ENCODE data around the gene VASH2.

Gene VASH2

GRCh38 chr1:212944229-212944901, 6.0 kb upstream of the VASH2 start:
- Histone ChIP-seq H3K36me3 (ENCODE audit: control insufficient read depth in 1 of 2, insufficient read depth in 2 of 2, low read length in 2 of 2) (no peaks in the 10 kb centered on the region), H3K27me3 (ENCODE audit: control insufficient read depth in 1 of 2, insufficient read depth in 2 of 2, low read length in 2 of 2) (peaks cover 0 to 2% of the 10 kb centered on the region in 2 donors), H3K4me1 (ENCODE audit: control insufficient read depth in 1 of 2, insufficient read depth in 2 of 2, low read length in 2 of 2) (no peaks in the 10 kb centered on the region), H3K4me3 (ENCODE audit: low read depth in 1 of 2, low read length in 2 of 2) (no peak overlapping the region), H3K9me3 (ENCODE audit: control insufficient read depth in 1 of 2, low read length in 2 of 2) (no peaks in the 10 kb centered on the region), H3K27ac (ENCODE audit: low read depth, low read length) (no peak overlapping the region), H3K9ac (ENCODE audit: low read depth in 1 of 2, low read length in 2 of 2) (no peak overlapping the region)

GRCh38 chr1:212945056-212945455, 5.3 kb upstream of the VASH2 start:
- H3K4me3 ChIP-seq (ENCODE audit: low read depth in 1 of 2, low read length in 2 of 2): no peak overlapping the region
- no peaks in the 10 kb centered on the region for H3K9me3 ChIP-seq (ENCODE audit: control insufficient read depth in 1 of 2, low read length in 2 of 2)
- no peaks in the 10 kb centered on the region for H3K4me1 ChIP-seq (ENCODE audit: control insufficient read depth in 1 of 2, insufficient read depth in 2 of 2, low read length in 2 of 2)
- no peak overlapping the region for H3K9ac ChIP-seq (ENCODE audit: low read depth in 1 of 2, low read length in 2 of 2)
- no peak overlapping the region for H3K27ac ChIP-seq (ENCODE audit: low read depth, low read length)
- H3K27me3 ChIP-seq (ENCODE audit: control insufficient read depth in 1 of 2, insufficient read depth in 2 of 2, low read length in 2 of 2): peaks cover under 1 to 9% of the 10 kb centered on the region in 2 donors
- no peaks in the 10 kb centered on the region for H3K36me3 ChIP-seq (ENCODE audit: control insufficient read depth in 1 of 2, insufficient read depth in 2 of 2, low read length in 2 of 2)

DNA sequence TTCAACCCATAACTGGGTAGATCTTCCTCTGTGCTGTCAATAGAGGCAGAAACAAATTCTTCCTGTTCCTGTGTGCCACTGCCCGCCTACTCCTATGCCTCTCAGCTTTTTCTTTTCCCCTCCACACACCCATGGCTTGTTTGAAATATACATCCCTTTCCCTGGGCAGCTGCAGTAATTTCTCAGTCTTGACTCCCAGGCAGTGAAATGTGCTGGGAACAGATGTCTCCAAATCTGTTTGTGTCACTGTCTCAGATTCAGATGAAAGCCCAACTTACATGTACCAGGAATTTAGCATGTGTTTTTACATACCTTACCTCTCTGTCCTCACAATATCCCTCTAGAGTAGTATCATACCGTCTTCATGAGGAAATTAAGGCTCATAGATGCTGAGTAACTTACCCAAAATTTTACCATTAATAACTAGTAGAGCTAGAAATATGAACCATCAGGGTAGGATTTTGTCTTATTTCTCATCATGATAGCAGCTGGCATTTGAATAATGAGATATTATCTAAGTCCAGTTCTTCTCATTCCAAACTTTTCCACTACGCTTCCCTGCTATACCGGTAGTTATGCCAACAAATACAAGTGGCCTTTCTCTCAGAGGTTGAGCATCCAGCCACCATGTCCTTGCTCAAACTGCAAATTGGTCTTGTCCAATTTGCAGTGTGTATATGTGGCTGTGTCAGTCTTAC, 4.7 kb upstream of the VASH2 start:
- no peak overlapping the region for H3K27ac ChIP-seq (ENCODE audit: low read depth, low read length)
- H3K27me3 ChIP-seq (ENCODE audit: control insufficient read depth in 1 of 2, insufficient read depth in 2 of 2, low read length in 2 of 2): peaks cover 3 to 11% of the 10 kb centered on the region in 2 donors
- H3K4me3 ChIP-seq (ENCODE audit: low read depth in 1 of 2, low read length in 2 of 2): no peak overlapping the region
- H3K4me1 ChIP-seq (ENCODE audit: control insufficient read depth in 1 of 2, insufficient read depth in 2 of 2, low read length in 2 of 2): peaks cover 0 to under 1% of the 10 kb centered on the region in 2 donors
- H3K9ac ChIP-seq (ENCODE audit: low read depth in 1 of 2, low read length in 2 of 2): no peak overlapping the region
- no peaks in the 10 kb centered on the region for H3K36me3 ChIP-seq (ENCODE audit: control insufficient read depth in 1 of 2, insufficient read depth in 2 of 2, low read length in 2 of 2)
- H3K9me3 ChIP-seq (ENCODE audit: control insufficient read depth in 1 of 2, low read length in 2 of 2): no peaks in the 10 kb centered on the region

- Histone ChIP-seq H3K27me3 (ENCODE audit: control insufficient read depth in 1 of 2, insufficient read depth in 2 of 2, low read length in 2 of 2) (peaks cover 13 to 21% of the 10 kb centered on the region in 2 donors), H3K4me1 (ENCODE audit: control insufficient read depth in 1 of 2, insufficient read depth in 2 of 2, low read length in 2 of 2) (peaks cover 5 to 11% of the 10 kb centered on the region in 2 donors), H3K9ac (ENCODE audit: low read depth in 1 of 2, low read length in 2 of 2) (no peak overlapping the region), H3K36me3 (ENCODE audit: control insufficient read depth in 1 of 2, insufficient read depth in 2 of 2, low read length in 2 of 2) (no peaks in the 10 kb centered on the region), H3K9me3 (ENCODE audit: control insufficient read depth in 1 of 2, low read length in 2 of 2) (no peaks in the 10 kb centered on the region), H3K27ac (ENCODE audit: low read depth, low read length) (no peak overlapping the region), H3K4me3 (ENCODE audit: low read depth in 1 of 2, low read length in 2 of 2) (no peak overlapping the region)
These were observed 3.5 kb upstream of the VASH2 start for GRCh38 chr1:212946872-212947271.

DNA sequence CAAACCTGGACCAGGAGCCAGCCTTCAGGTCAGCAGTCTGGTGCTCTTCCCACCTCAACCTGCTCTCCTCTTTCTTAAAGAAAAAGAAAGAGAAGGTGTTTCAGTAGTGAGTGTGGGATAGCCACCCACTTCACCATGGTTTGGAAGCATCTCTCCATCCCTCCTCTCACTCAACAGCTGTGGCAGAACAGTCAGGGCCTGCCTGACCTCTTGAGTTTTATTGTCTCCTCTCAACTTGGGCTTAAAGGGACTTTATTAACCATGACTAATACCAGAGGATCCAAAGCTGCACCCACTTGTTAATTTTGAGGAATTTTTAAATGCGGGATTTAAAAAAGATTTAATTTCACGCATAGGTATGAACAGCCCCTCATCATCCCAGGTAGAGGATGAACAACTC, 570 bp upstream of the VASH2 start:
- Histone ChIP-seq H3K27ac (ENCODE audit: low read depth, low read length) (no peak overlapping the region), H3K36me3 (ENCODE audit: control insufficient read depth in 1 of 2, insufficient read depth in 2 of 2, low read length in 2 of 2) (no peaks in the 10 kb centered on the region), H3K9ac (ENCODE audit: low read depth in 1 of 2, low read length in 2 of 2) (no peak overlapping the region), H3K27me3 (ENCODE audit: control insufficient read depth in 1 of 2, insufficient read depth in 2 of 2, low read length in 2 of 2) (peaks cover 15 to 27% of the 10 kb centered on the region in 2 donors), H3K4me3 (ENCODE audit: low read depth in 1 of 2, low read length in 2 of 2) (peak overlapping the region; percentile 69 to 70), H3K4me1 (ENCODE audit: control insufficient read depth in 1 of 2, insufficient read depth in 2 of 2, low read length in 2 of 2) (peaks cover 5 to 11% of the 10 kb centered on the region in 2 donors), H3K9me3 (ENCODE audit: control insufficient read depth in 1 of 2, low read length in 2 of 2) (no peaks in the 10 kb centered on the region)

DNA sequence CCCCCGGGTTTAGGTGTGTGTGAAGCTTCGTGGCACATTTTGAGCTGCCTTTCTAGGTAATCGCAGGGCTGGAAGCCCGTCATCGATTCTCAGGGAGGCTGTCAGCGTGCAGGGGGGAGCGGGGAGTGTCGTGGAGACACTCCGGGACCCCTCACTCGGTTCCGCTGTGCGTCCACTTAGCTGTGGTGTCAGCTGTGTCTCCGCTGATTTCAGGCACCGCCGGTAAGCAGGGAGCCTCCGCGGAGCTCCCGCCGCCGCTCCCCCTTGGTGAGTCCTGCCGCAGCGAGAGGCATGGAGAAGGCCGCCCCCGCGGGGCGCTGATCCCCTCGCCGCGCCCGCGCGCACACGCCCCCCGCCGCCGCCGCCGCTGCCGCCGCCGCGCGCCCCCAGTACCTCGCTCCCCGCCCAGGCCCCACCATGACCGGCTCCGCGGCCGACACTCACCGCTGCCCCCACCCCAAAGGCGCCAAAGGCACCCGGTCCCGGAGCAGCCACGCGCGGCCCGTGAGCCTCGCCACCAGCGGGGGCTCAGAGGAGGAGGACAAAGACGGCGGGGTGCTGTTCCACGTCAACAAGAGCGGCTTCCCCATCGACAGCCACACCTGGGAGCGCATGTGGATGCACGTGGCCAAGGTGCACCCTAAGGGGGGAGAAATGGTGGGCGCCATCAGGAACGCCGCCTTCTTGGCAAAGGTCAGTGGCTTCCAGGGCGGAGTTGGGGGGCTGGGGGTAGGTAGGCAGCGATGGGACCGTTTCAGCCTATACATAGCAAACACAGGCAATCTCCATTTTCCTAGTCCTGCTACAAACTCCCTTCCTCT, 995 bp downstream of the VASH2 start:
- H3K36me3 ChIP-seq (ENCODE audit: control insufficient read depth in 1 of 2, insufficient read depth in 2 of 2, low read length in 2 of 2): no peaks in the 10 kb centered on the region
- no peaks in the 10 kb centered on the region for H3K9me3 ChIP-seq (ENCODE audit: control insufficient read depth in 1 of 2, low read length in 2 of 2)
- peaks cover 15 to 27% of the 10 kb centered on the region in 2 donors for H3K27me3 ChIP-seq (ENCODE audit: control insufficient read depth in 1 of 2, insufficient read depth in 2 of 2, low read length in 2 of 2)
- H3K4me3 ChIP-seq (ENCODE audit: low read depth in 1 of 2, low read length in 2 of 2): peak overlapping the region; percentile 69 to 70
- no peak overlapping the region for H3K27ac ChIP-seq (ENCODE audit: low read depth, low read length)
- H3K9ac ChIP-seq (ENCODE audit: low read depth in 1 of 2, low read length in 2 of 2): no peak overlapping the region
- peaks cover 5 to 11% of the 10 kb centered on the region in 2 donors for H3K4me1 ChIP-seq (ENCODE audit: control insufficient read depth in 1 of 2, insufficient read depth in 2 of 2, low read length in 2 of 2)

DNA sequence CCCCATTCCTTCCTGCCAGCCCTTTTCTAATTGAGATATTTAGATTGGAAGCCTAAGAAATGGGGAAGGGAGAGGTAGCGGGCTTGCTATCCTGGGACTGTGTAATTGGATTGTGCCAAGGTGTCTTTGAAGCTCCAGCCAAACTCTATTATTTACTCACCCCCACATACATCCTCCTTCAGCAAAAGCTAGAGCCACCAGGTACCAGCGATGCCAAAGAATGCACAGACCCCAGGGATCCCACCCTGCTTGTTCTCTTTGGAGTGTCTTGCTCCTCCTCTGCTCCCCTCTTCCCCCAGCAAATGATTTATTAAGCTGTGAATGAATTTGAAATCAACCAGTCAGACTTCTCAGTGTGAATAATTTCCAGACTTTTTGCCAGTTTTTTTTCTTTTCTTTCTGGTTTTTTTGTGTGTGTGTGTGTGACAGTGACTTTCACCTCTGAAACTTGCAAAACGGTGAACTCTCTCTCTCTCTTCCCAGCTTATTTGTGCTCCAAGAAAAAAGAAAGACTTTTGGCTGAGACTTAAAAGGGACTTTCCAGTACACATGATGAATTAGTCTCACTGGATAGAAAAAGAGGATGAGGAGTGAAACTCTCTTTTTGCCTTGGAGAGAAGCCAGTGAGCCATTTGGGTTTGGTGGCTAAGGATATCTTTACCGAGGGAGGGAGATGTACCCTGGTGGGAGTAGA, 1.8 kb downstream of the VASH2 start:
- H3K36me3 ChIP-seq (ENCODE audit: control insufficient read depth in 1 of 2, insufficient read depth in 2 of 2, low read length in 2 of 2): no peaks in the 10 kb centered on the region
- no peaks in the 10 kb centered on the region for H3K9me3 ChIP-seq (ENCODE audit: control insufficient read depth in 1 of 2, low read length in 2 of 2)
- H3K4me3 ChIP-seq (ENCODE audit: low read depth in 1 of 2, low read length in 2 of 2): peak overlapping the region in 1 of 2 donors; percentile 44
- no peak overlapping the region for H3K9ac ChIP-seq (ENCODE audit: low read depth in 1 of 2, low read length in 2 of 2)
- H3K27ac ChIP-seq (ENCODE audit: low read depth, low read length): no peak overlapping the region
- H3K4me1 ChIP-seq (ENCODE audit: control insufficient read depth in 1 of 2, insufficient read depth in 2 of 2, low read length in 2 of 2): peaks cover 5 to 11% of the 10 kb centered on the region in 2 donors
- H3K27me3 ChIP-seq (ENCODE audit: control insufficient read depth in 1 of 2, insufficient read depth in 2 of 2, low read length in 2 of 2): peaks cover 15 to 27% of the 10 kb centered on the region in 2 donors

- Histone ChIP-seq H3K27me3 (ENCODE audit: control insufficient read depth in 1 of 2, insufficient read depth in 2 of 2, low read length in 2 of 2) (peaks cover 15 to 27% of the 10 kb centered on the region in 2 donors), H3K9ac (ENCODE audit: low read depth in 1 of 2, low read length in 2 of 2) (no peak overlapping the region), H3K4me1 (ENCODE audit: control insufficient read depth in 1 of 2, insufficient read depth in 2 of 2, low read length in 2 of 2) (peaks cover 5 to 11% of the 10 kb centered on the region in 2 donors), H3K27ac (ENCODE audit: low read depth, low read length) (no peak overlapping the region), H3K9me3 (ENCODE audit: control insufficient read depth in 1 of 2, low read length in 2 of 2) (no peaks in the 10 kb centered on the region), H3K4me3 (ENCODE audit: low read depth in 1 of 2, low read length in 2 of 2) (no peak overlapping the region), H3K36me3 (ENCODE audit: control insufficient read depth in 1 of 2, insufficient read depth in 2 of 2, low read length in 2 of 2) (no peaks in the 10 kb centered on the region)
These were observed 2.3 kb downstream of the VASH2 start for GRCh38 chr1:212952641-212952976.

DNA sequence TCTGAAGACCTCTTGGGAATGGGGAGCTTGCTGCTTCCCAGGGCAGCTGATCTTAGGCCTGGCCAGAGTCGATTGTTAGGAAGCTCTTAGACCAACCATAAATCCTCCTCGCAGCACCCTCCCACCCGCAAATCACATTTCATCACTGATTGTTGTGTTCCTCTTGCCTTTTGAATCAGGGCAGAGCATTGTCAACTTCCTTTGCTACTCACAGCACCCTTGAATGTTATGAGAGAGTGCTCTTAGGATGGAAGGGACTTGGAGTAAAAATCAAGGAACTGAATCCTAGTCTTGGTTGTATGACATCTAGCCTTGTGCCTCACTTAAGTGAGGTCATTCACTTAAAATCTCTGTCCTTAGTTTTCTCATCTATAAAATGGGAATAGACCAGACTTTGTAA, 3.0 kb downstream of the VASH2 start:
- peaks cover 15 to 27% of the 10 kb centered on the region in 2 donors for H3K27me3 ChIP-seq (ENCODE audit: control insufficient read depth in 1 of 2, insufficient read depth in 2 of 2, low read length in 2 of 2)
- H3K9ac ChIP-seq (ENCODE audit: low read depth in 1 of 2, low read length in 2 of 2): no peak overlapping the region
- no peak overlapping the region for H3K27ac ChIP-seq (ENCODE audit: low read depth, low read length)
- peaks cover 5 to 11% of the 10 kb centered on the region in 2 donors for H3K4me1 ChIP-seq (ENCODE audit: control insufficient read depth in 1 of 2, insufficient read depth in 2 of 2, low read length in 2 of 2)
- no peaks in the 10 kb centered on the region for H3K36me3 ChIP-seq (ENCODE audit: control insufficient read depth in 1 of 2, insufficient read depth in 2 of 2, low read length in 2 of 2)
- no peaks in the 10 kb centered on the region for H3K9me3 ChIP-seq (ENCODE audit: control insufficient read depth in 1 of 2, low read length in 2 of 2)
- no peak overlapping the region for H3K4me3 ChIP-seq (ENCODE audit: low read depth in 1 of 2, low read length in 2 of 2)
